Stimulated activated naive CD8-positive, alpha-beta T cell treated with anti-CD3 and anti-CD28 coated beads, Interleukin-15, Interleukin-2, amounts not matched to agents 100 ng/mL and 50 ng/mL, for 24 hours (primary cell): ENCODE measurements around the gene PAK3.

Experiments
- H3K27ac Mint-ChIP-seq: one replicate; pipeline ENCODE4 v1.8.0; 2021; ENCODE audit warnings: mild to moderate bottlenecking, mixed read lengths
- H3K27me3 Mint-ChIP-seq: one replicate; pipeline ENCODE4 v1.8.0; 2021; ENCODE audit warnings: mixed read lengths
- H3K36me3 Mint-ChIP-seq: one replicate; pipeline ENCODE4 v1.8.0; 2021; ENCODE audit warnings: low read depth, mixed read lengths
- H3K4me1 Mint-ChIP-seq: one replicate; pipeline ENCODE4 v1.8.0; 2021; ENCODE audit warnings: low read depth, mixed read lengths
- H3K4me3 Mint-ChIP-seq: one replicate; pipeline ENCODE4 v1.8.0; 2021; ENCODE audit warnings: mild to moderate bottlenecking, mixed read lengths
- H3K9me3 Mint-ChIP-seq: one replicate; pipeline ENCODE4 v1.8.0; 2021; ENCODE audit warnings: mixed read lengths

Gene PAK3

GRCh38 chrX:111095974-111096895 is at the start of gene PAK3:
PAK3 (plus strand) TSS chrX:111096191; CDS start chrX:111123104, 26,913 bp downstream.
- no peaks in the 10 kb centered on the region for H3K36me3 Mint-ChIP-seq
- peak within 1 kb of the TSS; percentile 71 for H3K4me3 Mint-ChIP-seq
- peaks cover 22% of the 10 kb centered on the region for H3K27me3 Mint-ChIP-seq
- H3K4me1 Mint-ChIP-seq: peaks cover 15% of the 10 kb centered on the region
- H3K9me3 Mint-ChIP-seq: no peaks in the 10 kb centered on the region
- H3K27ac Mint-ChIP-seq: no peak within 1 kb of the TSS

DNA sequence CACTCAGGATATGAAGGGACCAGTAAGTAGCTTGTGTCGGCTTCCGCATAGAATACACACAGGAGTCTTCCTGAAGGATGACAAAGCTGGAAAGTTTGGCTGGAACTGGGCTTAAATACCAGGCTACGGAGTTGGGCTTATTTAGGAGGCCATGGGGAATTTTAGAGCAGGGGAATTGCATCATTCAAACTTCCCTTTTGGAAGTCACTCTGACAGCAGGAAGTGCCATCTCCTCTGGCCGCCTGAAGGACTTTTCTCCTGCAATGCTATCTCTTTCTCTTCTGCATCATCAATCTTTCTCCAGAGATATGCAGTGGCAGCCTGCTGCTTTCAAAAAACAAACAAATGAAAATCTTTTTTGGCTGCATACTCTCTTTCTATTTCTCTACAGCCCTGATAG is 48.4 kb upstream of the PAK3 start:
- H3K27me3 Mint-ChIP-seq: no peaks in the 10 kb centered on the region
- no peaks in the 10 kb centered on the region for H3K36me3 Mint-ChIP-seq
- no peaks in the 10 kb centered on the region for H3K4me1 Mint-ChIP-seq
- H3K9me3 Mint-ChIP-seq: no peaks in the 10 kb centered on the region
- no peak overlapping the region for H3K27ac Mint-ChIP-seq
- no peak overlapping the region for H3K4me3 Mint-ChIP-seq

DNA sequence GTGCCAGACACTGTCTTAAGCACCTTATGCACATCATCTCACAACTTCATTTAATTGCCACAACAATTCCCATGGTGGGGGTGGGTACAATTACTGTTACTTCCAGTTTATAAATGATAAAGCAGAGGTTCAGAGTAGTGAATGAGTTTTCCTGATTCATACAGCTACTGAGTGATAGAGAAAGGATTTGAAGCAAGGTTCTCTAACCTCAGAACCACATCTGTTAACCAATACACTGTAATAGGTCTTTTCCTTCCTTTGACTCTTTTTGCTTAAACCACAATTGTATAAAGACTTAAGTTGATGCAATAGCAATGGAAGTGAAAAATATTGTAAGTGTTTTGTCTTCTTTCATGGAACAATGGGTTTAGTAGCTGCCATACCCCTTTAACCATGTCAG is 43.5 kb upstream of the PAK3 start:
- H3K4me3 Mint-ChIP-seq: no peak overlapping the region
- H3K27me3 Mint-ChIP-seq: peaks cover 4% of the 10 kb centered on the region
- H3K9me3 Mint-ChIP-seq: no peaks in the 10 kb centered on the region
- H3K27ac Mint-ChIP-seq: no peak overlapping the region
- H3K4me1 Mint-ChIP-seq: no peaks in the 10 kb centered on the region
- no peaks in the 10 kb centered on the region for H3K36me3 Mint-ChIP-seq

GRCh38 chrX:111071542-111072277 is 24.3 kb upstream of the PAK3 start:
- no peak overlapping the region for H3K4me3 Mint-ChIP-seq
- no peaks in the 10 kb centered on the region for H3K27me3 Mint-ChIP-seq
- no peaks in the 10 kb centered on the region for H3K4me1 Mint-ChIP-seq
- H3K36me3 Mint-ChIP-seq: no peaks in the 10 kb centered on the region
- H3K9me3 Mint-ChIP-seq: no peaks in the 10 kb centered on the region
- H3K27ac Mint-ChIP-seq: no peak overlapping the region

GRCh38 chrX:111083081-111083480 is 12.9 kb upstream of the PAK3 start:
- Mint-ChIP-seq H3K4me1 (no peaks in the 10 kb centered on the region), H3K9me3 (no peaks in the 10 kb centered on the region), H3K27ac (no peak overlapping the region), H3K4me3 (no peak overlapping the region), H3K27me3 (peaks cover 3% of the 10 kb centered on the region), H3K36me3 (no peaks in the 10 kb centered on the region)

DNA sequence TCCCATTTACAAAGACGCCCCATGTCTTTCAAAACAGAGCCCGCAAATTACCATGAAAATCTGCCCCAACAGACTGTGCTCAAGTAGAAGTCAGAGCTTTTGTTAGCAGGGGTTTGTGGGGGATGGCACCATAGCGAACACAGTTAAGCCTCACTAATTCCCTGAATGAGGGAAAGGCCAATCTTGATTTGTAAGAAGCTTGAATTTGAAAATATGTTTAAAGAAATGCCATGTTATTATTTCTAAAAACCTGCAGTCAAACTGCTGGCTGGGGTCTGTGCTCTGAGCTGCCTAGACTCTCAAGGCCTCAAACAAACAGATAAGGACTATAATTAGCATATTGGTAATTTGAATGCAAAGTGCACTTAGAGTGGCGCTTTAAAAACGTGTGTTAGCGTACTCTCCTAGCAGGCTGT is 9.4 kb upstream of the PAK3 start:
- H3K36me3 Mint-ChIP-seq: no peaks in the 10 kb centered on the region
- H3K4me3 Mint-ChIP-seq: no peak overlapping the region
- peaks cover 7% of the 10 kb centered on the region for H3K27me3 Mint-ChIP-seq
- no peaks in the 10 kb centered on the region for H3K9me3 Mint-ChIP-seq
- H3K27ac Mint-ChIP-seq: no peak overlapping the region
- H3K4me1 Mint-ChIP-seq: no peaks in the 10 kb centered on the region

DNA sequence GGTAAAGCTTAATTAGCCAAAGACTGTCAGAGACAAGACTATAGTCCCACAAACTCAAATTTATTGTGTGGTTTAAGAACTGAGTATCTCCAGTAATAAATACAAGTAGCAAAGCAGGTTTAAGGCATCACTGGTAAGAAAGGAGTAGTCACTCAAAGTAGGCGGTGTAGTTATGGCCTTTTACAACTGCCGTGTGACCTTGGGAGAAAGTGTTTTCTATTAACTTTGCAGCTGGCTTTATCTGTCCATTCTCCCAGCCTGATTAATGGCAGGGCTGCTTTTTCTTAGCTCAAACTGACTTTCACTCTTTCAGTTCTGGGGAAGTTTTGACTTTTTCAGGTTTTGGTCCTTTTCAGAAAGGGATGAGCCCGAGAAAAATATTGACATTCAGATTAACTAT is 7.4 kb upstream of the PAK3 start:
- no peaks in the 10 kb centered on the region for H3K4me1 Mint-ChIP-seq
- H3K36me3 Mint-ChIP-seq: no peaks in the 10 kb centered on the region
- peaks cover 7% of the 10 kb centered on the region for H3K27me3 Mint-ChIP-seq
- no peaks in the 10 kb centered on the region for H3K9me3 Mint-ChIP-seq
- no peak overlapping the region for H3K27ac Mint-ChIP-seq
- H3K4me3 Mint-ChIP-seq: no peak overlapping the region

- H3K9me3 Mint-ChIP-seq: no peaks in the 10 kb centered on the region
- peaks cover 15% of the 10 kb centered on the region for H3K27me3 Mint-ChIP-seq
- H3K36me3 Mint-ChIP-seq: no peaks in the 10 kb centered on the region
- H3K4me1 Mint-ChIP-seq: no peaks in the 10 kb centered on the region
- no peak overlapping the region for H3K4me3 Mint-ChIP-seq
- no peak overlapping the region for H3K27ac Mint-ChIP-seq
These were observed 5.5 kb upstream of the PAK3 start for GRCh38 chrX:111090458-111090857.

DNA sequence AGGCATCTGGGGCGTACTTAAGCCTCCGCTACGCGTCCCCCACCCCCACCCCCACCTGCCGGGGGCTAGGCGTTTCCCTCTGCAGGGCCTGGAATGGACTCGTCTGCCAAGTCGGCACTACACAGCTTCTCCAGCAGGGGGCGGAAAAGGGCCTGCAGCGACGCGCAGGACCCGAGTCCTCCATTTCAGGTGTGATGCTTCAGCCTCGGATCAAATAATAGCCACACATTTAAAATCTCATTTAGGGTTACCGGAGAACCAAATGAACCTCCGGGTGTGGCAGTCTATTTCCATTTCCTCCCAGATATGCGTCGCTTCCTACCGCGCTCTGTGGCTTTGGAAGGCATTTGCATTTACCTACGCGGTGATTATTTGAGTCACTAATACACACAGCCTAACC is 2.9 kb downstream of the PAK3 start:
- Mint-ChIP-seq H3K27ac (no peak overlapping the region), H3K4me1 (peaks cover 15% of the 10 kb centered on the region), H3K9me3 (no peaks in the 10 kb centered on the region), H3K27me3 (peaks cover 22% of the 10 kb centered on the region), H3K36me3 (no peaks in the 10 kb centered on the region), H3K4me3 (no peak overlapping the region)

DNA sequence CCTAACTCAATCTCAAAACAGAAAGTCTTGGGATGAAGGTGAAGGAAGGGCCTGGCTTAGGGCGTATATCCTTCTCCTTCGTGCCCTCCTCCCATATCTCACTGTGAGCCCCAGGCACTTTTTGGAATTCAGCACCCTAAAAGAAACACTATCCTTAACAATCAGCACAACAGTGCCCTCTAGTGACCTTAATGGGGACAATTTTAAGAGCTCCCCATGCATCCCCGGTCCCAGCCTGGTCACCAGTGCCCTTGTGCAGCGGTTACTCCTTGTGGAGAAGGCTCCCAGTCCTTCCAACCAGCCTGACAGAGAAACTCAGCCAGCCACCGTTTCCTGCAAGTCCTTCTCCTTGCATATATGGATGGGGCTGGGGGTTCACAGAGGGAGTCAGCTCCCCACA is 4.2 kb downstream of the PAK3 start:
- Mint-ChIP-seq H3K36me3 (no peaks in the 10 kb centered on the region), H3K9me3 (no peaks in the 10 kb centered on the region), H3K27me3 (peaks cover 17% of the 10 kb centered on the region), H3K4me1 (peaks cover 15% of the 10 kb centered on the region), H3K4me3 (no peak overlapping the region), H3K27ac (no peak overlapping the region)

DNA sequence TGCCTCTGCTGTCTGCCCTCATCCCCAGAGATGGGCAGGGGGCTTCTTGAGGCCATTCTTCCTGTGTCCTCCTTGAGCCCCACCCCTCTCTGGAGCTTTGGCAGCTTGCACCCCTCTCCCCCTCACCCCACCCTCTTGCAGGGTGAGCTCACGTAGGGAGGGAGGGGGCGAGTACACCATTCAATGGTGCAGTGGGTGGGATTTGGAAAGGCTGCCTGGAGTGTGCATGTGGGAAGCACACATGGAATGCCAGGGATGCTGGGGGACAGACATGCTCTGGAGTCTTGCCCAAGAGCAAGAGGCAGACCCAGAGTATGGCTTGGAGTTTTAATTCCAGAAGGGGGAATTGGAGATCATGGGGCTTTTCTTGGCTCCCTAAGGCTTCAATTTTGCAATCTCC is 5.6 kb downstream of the PAK3 start:
- Mint-ChIP-seq H3K27me3 (peaks cover 10% of the 10 kb centered on the region), H3K27ac (no peak overlapping the region), H3K4me3 (no peak overlapping the region), H3K36me3 (no peaks in the 10 kb centered on the region), H3K9me3 (no peaks in the 10 kb centered on the region), H3K4me1 (peaks cover 9% of the 10 kb centered on the region)

DNA sequence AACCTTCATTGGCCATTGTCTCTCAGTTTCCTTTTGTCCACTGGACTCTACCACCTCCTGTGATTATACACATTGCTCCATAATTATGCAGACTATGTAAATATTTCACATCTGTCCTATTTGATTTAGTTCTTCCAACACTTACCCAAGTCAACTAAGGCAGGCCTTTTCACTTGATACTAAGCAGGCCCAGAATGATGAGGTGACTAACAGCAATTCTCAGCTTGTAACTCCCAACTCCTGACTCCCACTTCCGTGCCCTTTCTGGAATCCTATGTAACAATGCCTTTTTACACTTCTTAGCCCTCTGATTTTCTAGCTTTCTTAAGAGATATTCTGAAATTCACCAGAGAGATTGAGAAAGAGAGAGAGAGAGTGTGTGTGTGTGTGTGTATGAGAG is 6.6 kb downstream of the PAK3 start:
- Mint-ChIP-seq H3K4me3 (no peak overlapping the region), H3K36me3 (no peaks in the 10 kb centered on the region), H3K27ac (no peak overlapping the region), H3K4me1 (peaks cover 9% of the 10 kb centered on the region), H3K9me3 (no peaks in the 10 kb centered on the region), H3K27me3 (peaks cover 5% of the 10 kb centered on the region)

DNA sequence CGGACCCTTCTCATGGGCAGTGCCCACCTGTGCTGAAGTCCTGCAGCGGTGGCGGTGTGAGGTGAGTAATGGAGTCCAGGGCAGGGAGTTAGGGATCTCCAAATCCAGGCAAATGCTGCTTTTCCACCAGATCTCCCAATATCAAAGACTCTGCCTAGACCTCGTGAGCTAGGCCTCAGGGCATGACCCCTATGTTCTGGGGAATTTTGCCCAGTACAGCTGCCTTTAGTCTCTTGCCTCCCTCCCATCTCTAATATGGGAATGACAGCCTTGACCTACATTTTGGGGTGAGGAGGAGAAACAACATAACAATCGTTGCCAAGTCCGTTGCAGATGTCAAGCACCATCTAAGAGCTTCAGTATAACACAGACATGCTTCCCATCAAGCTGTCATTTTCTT is 7.3 kb downstream of the PAK3 start:
- Mint-ChIP-seq H3K9me3 (no peaks in the 10 kb centered on the region), H3K36me3 (no peaks in the 10 kb centered on the region), H3K27ac (no peak overlapping the region), H3K4me1 (peaks cover 5% of the 10 kb centered on the region), H3K4me3 (no peak overlapping the region), H3K27me3 (peaks cover under 1% of the 10 kb centered on the region)

GRCh38 chrX:111110098-111110775 is 14.2 kb downstream of the PAK3 start:
- no peaks in the 10 kb centered on the region for H3K27me3 Mint-ChIP-seq

GRCh38 chrX:111114806-111115205 is 18.8 kb downstream of the PAK3 start:
- Mint-ChIP-seq H3K27me3 (no peaks in the 10 kb centered on the region), H3K9me3 (no peaks in the 10 kb centered on the region), H3K4me1 (no peaks in the 10 kb centered on the region), H3K4me3 (no peak overlapping the region), H3K27ac (no peak overlapping the region), H3K36me3 (no peaks in the 10 kb centered on the region)

More at GRCh38 chrX:111110098-111110775, 14.2 kb downstream of the PAK3 start:
- Mint-ChIP-seq H3K4me1 (no peaks in the 10 kb centered on the region), H3K4me3 (no peak overlapping the region), H3K9me3 (no peaks in the 10 kb centered on the region), H3K27ac (no peak overlapping the region), H3K36me3 (no peaks in the 10 kb centered on the region)
